HG03342 (cell line): ENCODE measurements around the gene ADGRG2.
A peak's percentile ranks its signal among the peaks of the same experiment; 100 is the strongest.
"Not testable (repeated sequence)": the region's sequence is repeated elsewhere in the genome, so short reads cannot be mapped to it uniquely, and the experiment has no call there.

Experiments used
- ATAC-seq: cut with Tn5 transposase; IDR thresholded peaks from one replicate; pipeline ENCODE4 v1.9.1; 2021; ENCODE audit warnings: mild to moderate bottlenecking, moderate library complexity; ENCODE audit not compliant: unreplicated experiment

Gene ADGRG2

DNA sequence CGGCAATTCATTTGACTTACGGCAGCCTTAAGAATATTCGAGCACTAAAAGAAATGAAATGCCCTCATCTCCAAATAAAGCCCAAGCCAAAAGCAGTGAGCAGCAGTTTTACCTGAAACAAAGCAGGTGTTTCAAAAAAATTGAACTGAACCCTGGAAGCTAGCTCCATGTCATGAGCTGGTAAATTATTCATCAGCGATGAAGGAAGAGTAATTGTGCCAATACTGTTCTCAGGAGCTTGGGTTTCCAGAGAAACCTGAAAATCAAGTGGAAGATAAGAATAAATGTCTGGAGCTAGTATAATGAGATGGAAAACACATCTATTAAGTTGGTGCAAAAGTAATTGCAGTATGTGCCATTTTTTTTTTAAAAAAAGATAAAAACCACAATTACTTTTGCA is 114.4 kb downstream of the ADGRG2 start:
- no peak for ATAC-seq

DNA sequence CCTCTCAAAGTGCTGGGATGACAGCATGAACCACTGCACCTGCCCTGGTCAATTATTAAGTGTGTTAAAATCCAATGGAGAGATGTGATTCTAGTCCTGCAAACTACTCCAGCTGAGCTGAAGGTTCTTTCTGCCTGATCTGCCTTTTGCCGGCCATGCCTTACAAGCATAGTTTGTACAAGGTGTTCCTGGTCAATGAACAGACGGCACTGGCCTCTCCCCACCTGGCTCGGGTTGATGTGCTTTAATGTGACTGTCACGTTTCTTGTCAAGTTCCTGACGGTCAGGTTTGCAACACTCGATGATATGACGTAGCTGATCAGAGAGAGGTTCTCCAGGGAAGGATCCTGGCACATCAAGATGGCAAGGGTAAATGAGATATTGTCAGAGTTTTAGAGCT is 115.3 kb downstream of the ADGRG2 start:
- no peak for ATAC-seq

GRCh38 chrX:19005909-19006308 is 116.4 kb downstream of the ADGRG2 start:
- no peak for ATAC-seq

DNA sequence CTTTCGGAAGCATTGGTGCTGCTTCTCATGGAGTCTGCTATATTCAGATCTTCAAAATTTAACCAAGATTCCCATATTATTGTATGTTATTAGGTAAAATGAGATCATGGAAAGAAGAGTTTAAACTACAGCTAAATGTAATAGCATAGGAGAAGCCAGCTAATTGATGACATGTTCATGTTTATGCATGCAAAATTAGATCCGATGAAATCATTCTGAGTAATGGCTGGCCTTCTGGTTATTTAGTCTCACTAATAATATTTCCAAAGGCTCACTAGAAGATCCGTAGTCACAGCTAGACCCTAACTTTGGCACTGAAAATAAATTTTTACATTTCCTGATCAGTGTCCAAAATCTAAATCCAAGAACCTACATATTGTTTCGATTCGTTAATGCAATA is 118.5 kb downstream of the ADGRG2 start:
- ATAC-seq, result no peak

- ATAC-seq, result no peak
These were observed 123.6 kb downstream of the ADGRG2 start for GRCh38 chrX:18998653-18999052.

GRCh38 chrX:18997916-18998315 is 124.4 kb downstream of the ADGRG2 start:
- no peak for ATAC-seq

DNA sequence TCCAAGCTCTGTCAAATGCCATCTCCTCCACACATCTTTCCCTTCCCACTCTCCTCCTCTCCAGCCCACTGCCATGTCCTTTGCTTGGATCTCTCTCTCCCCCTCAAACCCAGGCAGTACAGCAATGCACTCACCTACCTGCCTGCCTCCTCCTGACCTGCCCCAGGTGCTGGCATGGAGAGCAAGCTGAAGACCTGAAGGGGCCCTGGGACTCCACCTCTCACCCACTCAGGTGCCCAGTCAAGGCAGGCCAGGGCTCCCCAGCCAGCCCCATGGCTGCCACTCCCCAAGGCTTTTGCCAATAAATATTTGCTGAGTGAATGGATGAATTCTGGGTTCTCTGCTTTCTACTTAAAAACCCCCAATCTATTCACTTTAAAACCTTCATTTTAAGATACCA is 125.7 kb downstream of the ADGRG2 start:
- no peak for ATAC-seq

- no peak for ATAC-seq
These were observed 127.0 kb downstream of the ADGRG2 start for GRCh38 chrX:18995221-18995620.

DNA sequence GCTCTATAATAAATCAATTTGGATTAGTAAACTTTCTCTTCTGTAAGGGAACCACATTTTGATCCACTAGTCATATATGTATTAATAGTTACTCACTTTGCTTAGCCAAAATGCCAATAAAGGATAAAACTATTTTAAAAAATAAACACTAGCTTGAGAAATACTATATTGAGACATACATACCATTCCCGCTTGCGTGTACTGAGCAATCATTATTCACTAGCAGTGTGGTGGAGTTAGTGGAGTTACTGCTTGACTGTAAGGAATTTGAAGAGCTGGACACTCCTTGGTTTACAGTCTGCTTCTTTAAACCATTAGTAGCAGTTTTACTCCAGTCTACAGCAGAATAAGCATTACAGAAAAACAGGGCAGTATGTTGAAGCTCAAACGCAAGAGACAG is 127.6 kb downstream of the ADGRG2 start:
- no peak for ATAC-seq

DNA sequence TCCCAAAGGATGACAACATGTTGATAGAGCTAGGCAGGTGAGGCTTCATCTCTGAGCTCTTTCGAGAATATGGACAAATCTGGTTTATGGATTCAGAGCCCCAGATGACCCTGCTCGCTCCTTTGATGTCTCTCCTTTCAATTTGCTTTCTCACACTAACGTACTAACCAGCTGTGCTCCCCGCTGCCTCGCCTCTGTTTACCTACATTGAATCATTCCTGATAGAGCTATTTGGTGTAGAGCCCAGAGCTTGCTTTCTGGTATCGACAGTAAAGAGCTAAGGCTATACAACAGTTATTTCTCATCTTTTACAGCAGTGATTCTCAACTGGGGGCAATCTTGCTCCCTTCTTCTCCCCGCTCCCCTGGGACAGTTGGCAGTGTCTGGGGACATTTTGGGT is 129.4 kb downstream of the ADGRG2 start:
- no peak for ATAC-seq

DNA sequence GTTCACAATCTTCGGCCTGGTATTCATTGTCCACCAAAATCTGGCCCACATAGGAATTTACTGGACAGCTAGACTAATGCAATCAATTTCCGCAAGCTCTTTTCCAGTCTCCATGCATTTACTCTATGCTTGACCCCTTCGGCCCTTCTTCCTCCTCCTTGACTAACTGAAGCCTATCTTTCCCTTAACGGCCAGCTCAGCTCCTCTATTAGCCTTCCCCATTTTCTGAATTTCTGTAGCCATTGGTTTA is 137.2 kb downstream of the ADGRG2 start:
- ATAC-seq, result no peak

- ATAC-seq, result peak; percentile 84
These were observed 137.7 kb downstream of the ADGRG2 start for GRCh38 chrX:18984381-18985185.

GRCh38 chrX:18983666-18984380 is 138.4 kb downstream of the ADGRG2 start, which contains the start of gene PHKA2:
TSS of gene PHKA2 (minus strand) at chrX:18984114. CDS start at chrX:18983932, 182 bp downstream.
- peak; percentile 42 for ATAC-seq

GRCh38 chrX:18981124-18981807 is 141.0 kb downstream of the ADGRG2 start:
- ATAC-seq, result no peak

DNA sequence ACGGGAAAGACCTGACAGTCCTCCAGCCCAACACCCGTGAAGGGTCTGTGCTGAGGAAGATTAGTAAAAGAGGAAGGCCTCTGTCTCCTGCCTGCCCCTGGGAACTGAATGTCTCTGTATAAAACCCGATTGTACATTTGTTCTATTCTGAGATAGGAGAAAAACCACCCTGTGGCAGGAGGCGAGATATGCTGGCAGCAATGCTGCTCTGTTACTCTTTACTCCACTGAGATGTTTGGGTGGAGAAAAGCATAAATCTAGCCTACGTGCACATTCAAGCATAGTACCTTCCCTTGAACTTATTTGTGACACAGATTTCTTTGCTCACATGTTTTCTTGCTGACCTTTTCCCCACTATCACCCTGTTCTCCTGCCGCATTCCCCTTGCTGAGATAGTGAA is 142.0 kb downstream of the ADGRG2 start:
- not testable (repeated sequence) for ATAC-seq

DNA sequence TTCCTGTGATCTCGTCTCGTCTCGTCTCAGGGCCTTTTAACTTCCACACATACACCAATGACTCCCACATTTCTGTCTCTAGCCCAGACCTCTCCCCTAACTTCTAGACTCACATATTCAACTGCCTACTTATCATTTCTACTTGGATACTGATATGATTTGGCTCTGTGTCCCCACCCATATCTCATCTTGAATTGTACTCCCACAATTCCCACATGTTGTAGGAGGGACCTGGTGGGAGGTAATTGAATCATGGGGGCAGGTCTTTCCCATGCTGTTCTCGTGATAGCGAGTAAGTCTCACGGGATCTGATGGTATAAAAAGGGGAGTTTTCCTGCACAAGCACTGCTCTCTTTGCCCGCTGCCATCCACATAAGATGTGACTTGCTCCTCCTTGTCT is 147.3 kb downstream of the ADGRG2 start:
- no peak for ATAC-seq

- ATAC-seq, result no peak
These were observed 148.6 kb downstream of the ADGRG2 start for GRCh38 chrX:18973527-18974192.

GRCh38 chrX:18971506-18971905 is 150.8 kb downstream of the ADGRG2 start:
- no peak for ATAC-seq

DNA sequence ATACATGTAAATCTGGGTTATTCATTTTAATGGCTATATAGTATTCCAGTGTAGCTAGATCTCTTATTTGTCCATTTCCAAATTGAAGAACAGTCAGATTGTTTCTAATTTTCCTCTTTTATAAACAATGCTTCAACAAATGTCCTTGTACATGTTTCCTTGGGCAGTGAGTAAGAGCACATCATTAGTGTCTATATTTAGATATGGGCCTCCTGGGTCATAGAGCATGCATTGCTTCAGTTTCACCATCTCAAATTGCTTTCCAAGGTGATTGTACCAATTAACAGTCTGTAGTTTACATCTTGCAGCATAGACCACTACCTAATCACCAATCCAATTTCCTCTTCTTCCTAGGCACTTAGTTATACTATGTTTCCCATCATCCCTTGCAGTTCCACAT is 151.8 kb downstream of the ADGRG2 start:
- no peak for ATAC-seq

GRCh38 chrX:18966624-18967023 is 155.6 kb downstream of the ADGRG2 start:
- ATAC-seq, result no peak

- no peak for ATAC-seq
These were observed 157.4 kb downstream of the ADGRG2 start for GRCh38 chrX:18964901-18965300.
